Cardiac septum (tissue), 1 donor: Measurements from ENCODE around the gene PCDHGB2. TPM values are rescaled to one million over a fixed set of nuclear protein-coding genes. Genes with fewer than 3 reads are reported as not detected.
"Not testable (repeated sequence)": the region's sequence is repeated elsewhere in the genome, so short reads cannot be mapped to it uniquely, and the experiment has no call there.

Experiments used
- DNase-seq: peaks from one replicate; pipeline ENCODE4 v3.0.0-alpha.2; 2020; ENCODE audit warnings: low spot score
- intact Hi-C: fragments of 100-400 bp; cut with DNase I; formaldehyde crosslinking; loops from one replicate; pipeline ENCODE4 v1.14.0; 2022
- total RNA-seq: library from RNA; stranded (reverse); fragmentation: NEBNext Ultra II Directional; extraction: Animal tissue kit (Norgen Biotek cat#: 25700); gene quantifications from one replicate; pipeline ENCODE4 v1.2.1, GENCODE V29; 2021
- donor health status: DM: no; HTN: no; CAD: no.

PCDHGB2 gene
- total RNA-seq, 1 donor from 2014 or later = 16.2 TPM

DNA sequence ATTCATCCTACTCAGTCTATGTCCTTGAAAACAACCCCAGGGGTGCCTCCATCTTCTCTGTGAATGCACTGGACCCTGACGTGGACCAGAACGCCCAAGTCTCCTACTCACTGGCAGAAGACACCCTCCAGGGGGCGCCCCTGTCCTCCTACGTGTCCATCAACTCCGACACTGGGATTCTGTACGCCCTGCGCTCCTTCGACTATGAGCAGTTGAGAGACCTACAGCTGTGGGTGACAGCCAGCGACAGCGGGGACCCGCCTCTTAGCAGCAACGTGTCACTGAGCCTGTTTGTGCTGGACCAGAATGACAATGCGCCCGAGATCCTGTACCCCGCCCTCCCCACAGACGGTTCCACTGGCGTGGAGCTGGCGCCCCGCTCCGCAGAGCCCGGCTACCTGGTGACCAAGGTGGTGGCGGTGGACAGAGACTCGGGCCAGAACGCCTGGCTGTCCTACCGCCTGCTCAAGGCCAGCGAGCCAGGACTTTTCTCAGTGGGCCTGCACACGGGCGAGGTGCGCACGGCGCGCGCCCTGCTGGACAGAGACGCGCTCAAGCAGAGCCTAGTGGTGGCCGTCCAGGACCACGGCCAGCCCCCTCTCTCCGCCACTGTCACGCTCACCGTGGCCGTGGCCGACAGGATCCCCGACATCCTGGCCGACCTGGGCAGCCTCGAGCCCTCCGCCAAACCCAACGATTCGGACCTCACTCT is 15.8 kb downstream of the PCDHGB2 start:
- intact Hi-C loops, DNase-seq: not testable (repeated sequence)

DNA sequence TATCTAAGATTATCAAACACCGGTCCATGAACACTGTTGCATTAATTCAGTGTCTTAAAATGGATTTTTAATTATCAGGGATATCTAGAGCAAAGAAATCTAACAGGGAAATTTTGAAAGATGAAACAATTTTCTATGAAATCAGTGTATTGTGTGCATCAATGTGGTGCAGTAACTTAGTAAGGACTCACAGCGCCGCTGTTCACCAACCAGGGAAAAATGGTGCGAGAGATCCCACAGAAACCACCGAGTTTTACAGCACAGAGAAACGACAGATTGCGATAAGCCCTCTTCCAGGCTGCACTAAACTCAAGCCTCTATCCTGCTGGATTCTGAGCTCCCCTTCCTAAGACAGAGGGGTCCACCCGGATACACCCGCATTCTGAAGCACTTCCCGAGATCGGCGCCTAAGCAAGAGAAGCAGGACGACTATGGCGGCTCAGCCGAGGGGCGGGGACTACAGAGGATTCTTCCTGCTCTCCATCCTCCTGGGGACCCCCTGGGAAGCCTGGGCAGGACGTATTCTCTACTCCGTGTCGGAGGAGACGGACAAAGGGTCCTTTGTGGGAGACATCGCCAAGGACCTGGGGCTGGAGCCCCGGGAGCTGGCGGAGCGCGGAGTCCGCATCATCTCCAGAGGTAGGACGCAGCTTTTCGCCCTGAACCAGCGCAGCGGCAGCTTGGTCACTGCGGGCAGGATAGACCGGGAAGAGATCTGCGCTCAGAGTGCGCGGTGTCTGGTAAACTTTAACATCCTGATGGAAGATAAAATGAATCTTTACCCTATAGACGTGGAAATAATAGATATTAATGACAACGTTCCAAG is 22.9 kb downstream of the PCDHGB2 start, which contains the start of gene PCDHGA7:
TSS of gene PCDHGA7 (plus strand) at position 274 of the 826 bp plus-strand sequence. CDS start at position 432, 158 bp downstream.
- intact Hi-C loops = no loop called here
- no peak for DNase-seq

DNA sequence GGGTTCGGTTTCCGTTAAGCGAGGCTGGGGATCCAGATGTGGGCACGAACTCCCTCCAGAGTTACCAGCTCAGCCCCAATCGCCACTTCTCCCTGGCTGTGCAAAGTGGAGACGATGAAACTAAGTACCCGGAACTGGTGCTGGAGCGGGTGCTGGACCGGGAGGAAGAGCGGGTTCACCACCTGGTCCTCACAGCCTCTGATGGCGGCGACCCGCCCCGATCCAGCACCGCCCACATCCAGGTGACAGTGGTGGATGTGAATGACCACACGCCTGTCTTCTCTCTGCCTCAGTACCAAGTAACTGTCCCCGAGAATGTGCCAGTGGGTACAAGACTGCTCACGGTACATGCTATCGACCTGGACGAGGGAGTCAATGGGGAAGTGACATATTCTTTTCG is 23.6 kb downstream of the PCDHGB2 start:
- no peak for DNase-seq
- intact Hi-C loops = no loop called here

DNA sequence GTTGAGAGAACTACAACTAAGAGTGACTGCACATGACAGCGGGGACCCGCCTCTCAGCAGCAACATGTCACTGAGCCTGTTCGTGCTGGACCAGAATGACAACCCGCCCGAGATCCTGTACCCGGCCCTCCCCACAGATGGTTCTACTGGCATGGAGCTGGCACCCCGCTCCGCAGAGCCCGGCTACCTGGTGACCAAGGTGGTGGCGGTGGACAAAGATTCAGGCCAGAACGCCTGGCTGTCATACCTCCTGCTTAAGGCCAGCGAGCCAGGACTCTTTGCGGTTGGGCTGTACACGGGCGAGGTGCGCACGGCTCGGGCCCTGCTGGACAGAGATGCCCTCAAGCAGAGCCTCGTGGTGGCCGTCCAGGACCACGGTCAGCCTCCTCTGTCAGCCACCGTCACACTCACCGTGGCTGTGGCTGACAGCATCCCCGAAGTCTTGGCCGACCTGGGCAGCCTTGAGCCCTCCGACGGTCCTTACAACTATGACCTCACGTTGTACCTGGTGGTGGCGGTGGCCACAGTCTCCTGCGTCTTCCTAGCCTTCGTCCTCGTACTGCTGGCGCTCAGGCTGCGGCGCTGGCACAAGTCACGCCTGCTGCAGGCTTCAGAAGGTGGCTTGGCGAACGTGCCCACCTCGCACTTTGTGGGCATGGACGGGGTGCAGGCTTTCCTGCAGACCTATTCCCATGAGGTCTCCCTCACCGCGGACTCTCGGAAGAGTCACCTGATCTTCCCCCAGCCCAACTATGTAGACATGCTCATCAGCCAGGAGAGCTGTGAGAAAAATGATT is 24.9 kb downstream of the PCDHGB2 start:
- intact Hi-C loops = no loop called here
- DNase-seq = no peak

DNA sequence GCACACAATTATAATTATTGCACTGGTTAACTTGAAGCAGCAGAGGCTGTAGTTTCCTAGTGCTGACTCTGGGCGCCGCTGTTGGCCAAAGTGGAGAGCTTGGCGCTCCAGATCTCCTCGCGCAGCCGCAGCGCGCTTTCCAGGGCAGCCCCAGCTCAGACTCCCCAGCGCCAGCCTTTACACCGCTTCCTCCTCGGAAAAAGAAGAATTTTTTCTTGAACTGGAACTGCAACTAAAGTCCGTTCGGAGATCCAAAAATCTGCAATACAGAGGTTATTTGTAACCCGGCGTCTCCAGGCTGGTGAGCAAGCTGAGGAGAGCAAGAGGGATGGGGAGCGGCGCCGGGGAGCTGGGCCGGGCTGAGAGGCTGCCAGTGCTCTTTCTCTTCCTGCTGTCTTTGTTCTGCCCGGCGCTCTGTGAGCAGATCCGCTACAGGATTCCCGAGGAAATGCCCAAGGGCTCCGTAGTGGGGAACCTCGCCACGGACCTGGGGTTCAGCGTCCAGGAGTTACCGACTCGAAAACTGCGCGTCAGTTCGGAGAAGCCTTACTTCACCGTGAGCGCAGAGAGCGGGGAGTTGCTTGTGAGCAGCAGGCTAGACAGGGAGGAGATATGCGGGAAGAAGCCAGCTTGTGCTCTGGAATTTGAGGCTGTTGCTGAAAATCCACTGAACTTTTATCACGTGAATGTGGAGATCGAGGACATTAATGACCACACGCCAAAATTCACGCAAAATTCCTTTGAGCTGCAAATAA is 27.9 kb downstream of the PCDHGB2 start, which contains the start of gene PCDHGB4:
TSS of gene PCDHGB4 (plus strand) at position 142 of the 755 bp plus-strand sequence. CDS start at position 329, 187 bp downstream.
- intact Hi-C loops, DNase-seq: not testable (repeated sequence)

DNA sequence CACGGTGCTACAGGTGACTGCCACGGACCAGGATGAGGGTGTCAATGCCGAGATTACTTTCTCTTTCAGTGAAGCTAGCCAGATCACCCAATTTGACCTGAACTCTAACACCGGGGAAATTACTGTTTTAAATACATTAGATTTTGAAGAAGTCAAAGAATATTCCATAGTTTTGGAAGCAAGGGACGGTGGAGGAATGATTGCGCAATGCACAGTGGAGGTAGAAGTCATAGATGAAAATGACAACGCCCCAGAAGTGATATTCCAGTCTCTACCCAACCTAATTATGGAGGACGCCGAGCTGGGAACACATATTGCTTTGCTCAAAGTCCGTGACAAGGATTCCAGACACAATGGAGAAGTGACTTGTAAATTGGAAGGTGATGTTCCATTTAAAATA is 28.9 kb downstream of the PCDHGB2 start:
- intact Hi-C loops = no loop called here
- DNase-seq = no peak

DNA sequence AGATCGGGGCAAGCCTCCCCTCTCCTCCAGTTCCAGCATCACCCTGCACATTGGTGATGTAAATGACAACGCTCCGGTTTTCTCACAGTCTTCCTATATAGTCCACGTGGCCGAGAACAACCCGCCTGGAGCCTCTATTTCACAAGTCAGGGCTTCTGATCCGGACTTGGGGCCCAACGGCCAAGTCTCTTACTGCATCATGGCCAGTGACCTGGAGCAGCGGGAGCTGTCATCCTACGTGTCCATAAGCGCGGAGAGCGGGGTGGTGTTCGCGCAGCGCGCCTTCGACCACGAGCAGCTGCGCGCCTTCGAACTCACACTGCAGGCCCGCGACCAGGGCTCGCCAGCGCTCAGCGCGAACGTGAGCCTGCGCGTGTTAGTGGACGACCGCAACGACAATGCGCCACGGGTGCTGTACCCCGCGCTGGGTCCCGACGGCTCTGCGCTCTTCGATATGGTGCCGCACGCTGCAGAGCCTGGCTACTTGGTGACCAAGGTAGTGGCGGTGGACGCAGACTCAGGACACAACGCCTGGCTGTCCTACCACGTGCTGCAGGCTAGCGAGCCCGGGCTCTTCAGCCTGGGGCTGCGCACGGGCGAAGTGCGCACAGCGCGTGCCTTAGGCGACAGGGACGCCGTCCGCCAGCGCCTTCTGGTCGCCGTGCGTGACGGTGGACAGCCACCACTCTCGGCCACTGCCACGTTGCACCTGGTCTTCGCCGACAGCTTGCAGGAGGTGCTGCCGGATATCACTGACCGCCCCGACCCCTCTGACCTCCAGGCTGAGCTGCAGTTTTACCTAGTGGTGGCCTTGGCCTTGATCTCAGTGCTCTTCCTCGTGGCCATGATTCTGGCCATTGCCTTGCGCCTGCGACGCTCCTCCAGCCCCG is 29.6 kb downstream of the PCDHGB2 start:
- DNase-seq = no peak
- intact Hi-C loops = loop anchor here (2.0 kb wide), 1 partner anchor 19 kb away; the partner anchor contains the start of gene PCDHGB3

DNA sequence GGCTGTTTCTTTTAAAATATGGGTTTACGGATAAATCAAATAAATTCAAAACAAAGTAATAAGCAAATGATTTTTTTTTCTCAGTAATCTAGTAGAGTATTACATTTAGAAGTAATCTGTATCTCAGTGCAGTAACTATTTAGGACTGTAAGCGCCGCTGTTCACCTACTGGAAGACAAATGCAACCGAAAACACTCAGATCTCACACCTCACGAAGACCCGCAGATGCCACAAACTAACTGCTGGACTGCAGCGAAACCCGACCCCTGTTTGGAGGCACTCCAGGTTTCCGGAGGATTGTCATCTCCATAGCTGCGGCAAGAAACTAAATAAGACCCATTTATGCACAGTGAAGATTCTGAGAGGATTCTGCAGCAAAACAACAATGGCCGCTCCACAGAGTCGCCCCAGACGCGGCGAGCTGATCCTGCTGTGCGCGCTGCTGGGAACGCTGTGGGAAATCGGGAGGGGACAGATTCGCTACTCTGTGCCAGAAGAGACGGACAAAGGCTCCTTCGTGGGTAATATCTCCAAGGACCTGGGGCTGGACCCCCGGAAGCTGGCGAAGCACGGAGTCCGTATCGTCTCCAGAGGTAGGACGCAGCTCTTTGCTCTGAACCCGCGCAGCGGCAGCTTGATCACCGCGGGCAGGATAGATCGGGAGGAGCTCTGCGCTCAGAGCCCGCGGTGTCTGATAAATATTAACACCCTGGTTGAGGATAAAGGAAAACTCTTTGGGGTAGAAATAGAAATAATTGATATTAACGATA is 32.8 kb downstream of the PCDHGB2 start, which contains the start of gene PCDHGA8:
TSS of gene PCDHGA8 (plus strand) at position 205 of the 770 bp plus-strand sequence. CDS start at position 386, 181 bp downstream.
- DNase-seq = no peak
- intact Hi-C loops = no loop called here

DNA sequence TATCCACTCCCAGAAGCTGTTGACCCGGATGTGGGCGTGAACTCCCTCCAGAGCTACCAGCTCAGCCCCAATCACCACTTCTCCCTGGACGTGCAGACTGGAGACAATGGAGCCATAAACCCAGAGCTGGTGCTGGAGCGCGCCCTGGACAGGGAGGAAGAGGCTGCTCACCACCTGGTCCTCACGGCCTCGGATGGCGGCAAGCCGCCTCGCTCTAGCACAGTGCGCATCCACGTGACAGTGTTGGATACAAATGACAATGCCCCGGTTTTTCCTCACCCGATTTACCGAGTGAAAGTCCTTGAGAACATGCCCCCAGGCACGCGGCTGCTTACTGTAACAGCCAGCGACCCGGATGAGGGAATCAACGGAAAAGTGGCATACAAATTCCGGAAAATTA is 33.5 kb downstream of the PCDHGB2 start:
- DNase-seq = no peak
- intact Hi-C loops = no loop called here

DNA sequence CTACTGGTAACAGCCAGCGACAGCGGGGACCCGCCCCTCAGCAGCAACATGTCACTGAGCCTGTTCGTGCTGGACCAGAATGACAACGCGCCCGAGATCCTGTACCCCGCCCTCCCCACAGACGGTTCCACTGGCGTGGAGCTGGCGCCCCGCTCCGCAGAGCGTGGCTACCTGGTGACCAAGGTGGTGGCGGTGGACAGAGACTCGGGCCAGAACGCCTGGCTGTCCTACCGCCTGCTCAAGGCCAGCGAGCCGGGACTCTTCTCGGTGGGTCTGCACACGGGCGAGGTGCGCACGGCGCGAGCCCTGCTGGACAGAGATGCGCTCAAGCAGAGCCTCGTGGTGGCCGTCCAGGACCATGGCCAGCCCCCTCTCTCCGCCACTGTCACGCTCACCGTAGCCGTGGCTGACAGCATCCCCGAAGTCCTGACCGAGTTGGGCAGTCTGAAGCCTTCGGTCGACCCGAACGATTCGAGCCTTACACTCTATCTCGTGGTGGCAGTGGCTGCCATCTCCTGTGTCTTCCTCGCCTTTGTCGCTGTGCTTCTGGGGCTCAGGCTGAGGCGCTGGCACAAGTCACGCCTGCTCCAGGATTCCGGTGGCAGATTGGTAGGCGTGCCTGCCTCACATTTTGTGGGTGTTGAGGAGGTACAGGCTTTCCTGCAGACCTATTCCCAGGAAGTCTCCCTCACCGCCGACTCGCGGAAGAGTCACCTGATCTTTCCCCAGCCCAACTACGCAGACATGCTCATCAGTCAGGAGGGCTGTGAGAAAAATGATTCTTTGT is 34.8 kb downstream of the PCDHGB2 start:
- intact Hi-C loops, DNase-seq: not testable (repeated sequence)

DNA sequence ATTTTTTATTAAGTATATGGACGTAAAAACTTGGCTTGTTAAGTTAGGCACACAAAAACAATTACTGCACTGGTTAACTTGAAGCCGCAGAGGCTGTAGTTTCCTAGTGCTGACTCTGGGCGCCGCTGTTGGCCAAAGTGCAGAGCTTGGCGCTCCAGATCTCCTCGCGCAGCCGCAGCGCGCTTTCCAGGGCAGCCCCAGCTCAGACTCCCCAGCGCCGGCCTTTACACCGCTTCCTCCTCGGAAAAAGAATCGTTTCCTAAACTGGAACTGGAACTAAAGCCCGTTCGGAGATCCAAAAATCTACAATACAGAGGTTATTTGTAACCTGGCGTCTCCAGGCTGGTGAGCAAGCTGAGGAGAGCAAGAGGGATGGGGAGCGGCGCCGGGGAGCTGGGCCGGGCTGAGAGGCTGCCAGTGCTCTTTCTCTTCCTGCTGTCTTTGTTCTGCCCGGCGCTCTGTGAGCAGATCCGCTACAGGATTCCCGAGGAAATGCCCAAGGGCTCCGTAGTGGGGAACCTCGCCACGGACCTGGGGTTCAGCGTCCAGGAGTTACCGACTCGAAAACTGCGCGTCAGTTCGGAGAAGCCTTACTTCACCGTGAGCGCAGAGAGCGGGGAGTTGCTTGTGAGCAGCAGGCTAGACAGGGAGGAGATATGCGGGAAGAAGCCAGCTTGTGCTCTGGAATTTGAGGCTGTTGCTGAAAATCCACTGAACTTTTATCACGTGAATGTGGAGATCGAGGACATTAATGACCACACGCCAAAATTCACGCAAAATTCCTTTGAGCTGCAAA is 38.2 kb downstream of the PCDHGB2 start, which contains the start of gene PCDHGB5:
TSS of gene PCDHGB5 (plus strand) at position 192 of the 796 bp plus-strand sequence. CDS start at position 373, 181 bp downstream.
- DNase-seq, intact Hi-C loops: not testable (repeated sequence)

DNA sequence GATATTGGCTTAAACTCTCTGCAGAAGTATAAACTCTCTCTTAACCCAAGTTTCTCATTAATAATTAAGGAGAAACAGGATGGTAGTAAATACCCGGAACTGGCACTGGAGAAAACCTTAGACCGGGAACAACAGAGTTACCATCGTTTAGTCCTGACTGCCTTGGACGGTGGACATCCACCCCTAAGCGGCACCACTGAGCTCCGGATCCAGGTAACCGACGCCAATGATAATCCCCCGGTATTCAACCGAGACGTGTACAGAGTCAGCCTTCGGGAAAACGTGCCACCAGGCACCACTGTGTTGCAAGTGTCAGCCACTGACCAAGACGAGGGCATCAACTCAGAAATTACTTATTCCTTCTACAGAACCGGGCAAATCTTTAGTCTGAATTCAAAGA is 38.8 kb downstream of the PCDHGB2 start:
- intact Hi-C loops = no loop called here
- DNase-seq = peak; percentile 5

DNA sequence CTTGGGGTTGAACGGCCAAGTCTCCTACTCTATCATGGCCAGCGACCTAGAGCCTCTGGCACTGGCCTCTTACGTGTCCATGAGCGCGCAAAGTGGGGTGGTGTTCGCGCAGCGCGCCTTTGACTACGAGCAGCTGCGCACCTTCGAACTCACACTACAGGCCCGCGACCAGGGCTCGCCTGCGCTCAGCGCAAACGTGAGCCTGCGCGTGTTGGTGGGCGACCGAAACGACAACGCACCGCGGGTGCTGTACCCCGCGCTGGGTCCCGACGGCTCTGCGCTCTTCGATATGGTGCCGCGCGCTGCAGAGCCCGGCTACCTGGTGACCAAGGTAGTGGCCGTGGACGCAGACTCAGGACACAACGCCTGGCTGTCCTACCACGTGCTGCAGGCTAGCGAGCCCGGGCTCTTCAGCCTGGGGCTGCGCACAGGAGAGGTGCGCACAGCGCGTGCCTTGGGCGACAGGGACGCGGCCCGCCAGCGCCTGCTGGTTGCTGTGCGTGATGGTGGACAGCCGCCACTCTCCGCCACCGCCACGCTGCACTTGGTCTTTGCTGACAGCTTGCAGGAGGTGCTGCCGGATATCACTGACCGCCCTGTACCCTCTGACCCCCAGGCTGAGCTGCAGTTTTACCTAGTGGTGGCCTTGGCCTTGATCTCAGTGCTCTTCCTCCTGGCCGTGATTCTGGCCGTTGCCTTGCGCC is 39.9 kb downstream of the PCDHGB2 start:
- intact Hi-C loops = loop anchor here (5.0 kb wide), 1 partner anchor 42 kb away; the partner anchor contains the start of genes PCDHGA4 and PCDHGB2
- DNase-seq = peak; percentile 46

DNA sequence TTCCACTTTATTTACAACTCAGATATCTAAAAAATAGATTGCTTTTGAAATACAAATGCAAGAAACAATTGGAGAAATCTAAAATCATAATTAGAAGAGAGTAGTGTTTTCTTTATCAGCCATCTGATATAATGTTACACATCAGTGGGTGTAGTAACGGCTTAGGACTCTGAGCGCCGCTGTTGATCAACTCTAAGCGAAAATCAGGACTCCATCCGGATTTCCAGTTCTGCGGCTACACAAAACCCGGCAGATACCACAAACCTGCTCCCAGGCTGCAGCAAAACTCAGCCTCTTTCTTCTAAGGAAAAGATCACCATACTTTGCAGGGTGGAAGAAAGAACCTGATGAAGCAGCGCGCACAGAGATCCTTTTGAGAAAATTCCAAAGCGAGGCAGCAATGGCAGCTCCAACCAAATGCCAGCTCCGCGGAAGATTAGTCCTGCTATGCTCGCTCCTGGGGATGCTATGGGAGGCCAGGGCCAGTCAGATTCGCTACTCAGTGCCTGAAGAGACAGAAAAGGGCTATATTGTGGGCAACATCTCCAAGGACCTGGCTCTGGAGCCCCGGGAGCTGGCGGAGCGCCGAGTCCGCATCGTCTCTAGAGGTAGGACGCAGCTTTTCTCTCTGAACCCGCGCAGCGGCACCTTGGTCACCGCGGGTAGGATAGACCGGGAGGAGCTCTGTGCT is 42.9 kb downstream of the PCDHGB2 start, which contains the start of gene PCDHGA9:
TSS of gene PCDHGA9 (plus strand) at position 226 of the 691 bp plus-strand sequence. CDS start at position 401, 175 bp downstream.
- intact Hi-C loops = loop anchor here (5.0 kb wide), 1 partner anchor 45 kb away; the partner anchor contains the start of genes PCDHGA4 and PCDHGB2
- DNase-seq = no peak
